Endometrial microvascular endothelial cells (primary cell): ENCODE results near the gene CLIP2. TPM values are rescaled to one million over a fixed set of nuclear protein-coding genes. Genes with fewer than 3 reads are reported as not detected.

ENCODE experiments used
- in situ Hi-C: cut with HindIII; loops from 2 replicates; pipeline ENCODE4 v1.10.0; 2017; ENCODE audit warnings: low sequenced_read_pairs, low pct_unique_long_range_greater_than_20kb; ENCODE audit errors: inconsistent ontology term
- total RNA-seq: library from RNA; depleted of rRNA; stranded (reverse); fragments of >200 nt; gene quantifications from one replicate; pipeline ENCODE4 v1.2.3, GENCODE V29; 2015; ENCODE audit errors: inconsistent ontology term

The CLIP2 gene
- total RNA-seq, 1 donor from 2014 or later = 19.3 TPM

DNA sequence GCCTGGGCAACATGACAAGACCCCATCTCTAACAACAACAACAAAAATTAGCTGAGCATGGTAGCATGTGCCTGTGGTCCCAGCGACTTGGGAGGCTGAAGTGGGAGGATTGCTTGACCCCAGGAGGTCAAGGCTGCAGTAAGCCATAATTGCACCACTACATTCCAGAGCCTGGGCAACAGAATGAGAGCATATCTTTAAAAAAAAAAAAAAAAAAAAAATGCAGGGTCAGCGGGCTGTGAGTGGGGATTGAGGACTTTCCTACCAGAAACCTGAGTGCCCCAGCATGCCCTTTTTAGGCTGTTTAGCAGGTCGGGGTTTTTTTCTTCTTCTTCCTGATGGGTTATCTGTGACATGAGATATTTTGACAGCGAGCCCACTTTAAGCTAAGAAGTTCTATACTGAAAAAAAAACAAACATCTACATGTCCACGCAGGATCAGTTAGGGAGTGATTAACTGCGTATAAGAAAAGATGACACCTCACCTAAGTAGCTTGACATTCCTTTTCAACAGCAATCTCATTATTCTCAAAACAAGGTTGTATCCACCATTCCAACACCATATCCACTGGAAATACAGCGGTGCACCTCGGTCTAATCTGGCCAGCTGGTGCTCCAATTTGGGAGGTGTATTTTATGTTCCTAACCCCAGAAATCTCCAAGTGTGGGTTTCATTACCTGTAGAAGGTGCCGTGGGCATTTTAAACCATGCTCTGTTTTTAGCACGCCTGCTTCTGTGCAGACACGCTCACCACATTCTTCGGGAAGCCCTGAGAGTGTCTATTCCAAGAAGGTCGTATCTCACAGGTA lies 21.2 kb upstream of the CLIP2 start:
- in situ Hi-C loops = no loop called here

- in situ Hi-C loops = no loop called here
Measured at GRCh38 chr7:74269757-74270277, 19.4 kb upstream of the CLIP2 start.

DNA sequence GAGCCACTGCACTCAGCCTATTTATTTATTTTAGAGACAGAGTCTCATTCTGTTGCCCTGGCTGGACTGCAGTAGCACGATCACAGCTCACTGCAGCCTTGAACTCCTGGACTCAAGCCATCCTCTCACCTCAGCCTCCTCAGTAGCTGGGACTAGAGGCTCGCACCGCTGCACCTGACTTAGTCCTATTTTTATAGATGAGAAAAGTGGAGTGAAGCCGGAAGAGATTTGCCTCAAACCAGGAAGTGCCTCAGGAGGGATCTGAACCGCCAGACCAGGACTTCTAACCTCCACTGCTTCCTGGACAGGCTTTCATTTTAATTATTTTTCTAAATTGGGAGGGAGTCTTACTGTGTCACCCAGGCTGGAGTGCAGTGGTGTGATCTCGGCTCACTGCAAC lies 17.5 kb upstream of the CLIP2 start:
- in situ Hi-C loops = no loop called here

DNA sequence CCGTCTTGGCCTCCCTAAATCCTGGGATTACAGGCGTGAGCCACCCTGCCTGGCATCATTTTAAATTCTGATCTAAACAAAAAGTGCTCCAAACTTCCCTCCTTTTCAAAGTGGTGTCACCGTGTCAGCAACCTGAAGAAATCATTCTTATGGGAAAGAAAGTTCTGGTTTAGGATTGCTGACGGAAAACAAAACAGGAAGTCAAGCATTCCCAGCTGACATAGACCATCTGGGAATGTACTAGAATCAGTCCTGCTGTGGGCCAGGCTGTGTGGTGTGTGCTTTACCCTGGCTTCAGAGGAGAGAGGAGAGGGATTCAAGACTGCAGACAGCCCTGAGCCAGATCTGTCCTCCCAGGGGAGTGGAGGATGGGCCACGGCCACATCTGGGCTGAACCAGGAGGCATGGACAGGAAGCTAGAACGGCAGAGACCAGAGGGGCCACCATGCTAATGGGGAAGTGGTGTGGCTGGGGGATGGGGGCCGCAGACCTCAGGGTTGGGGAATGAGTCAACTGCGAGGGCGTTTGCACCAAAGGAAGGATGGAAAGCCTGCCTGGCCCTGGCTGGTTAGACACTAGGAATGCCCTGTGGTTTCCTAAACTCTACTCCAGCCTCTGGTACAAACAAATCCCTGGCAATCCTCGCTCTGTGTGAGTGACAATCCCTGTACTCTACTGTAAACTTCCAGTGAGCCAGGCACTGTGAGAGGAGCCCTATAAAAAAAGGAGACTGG lies 16.7 kb upstream of the CLIP2 start:
- in situ Hi-C loops = no loop called here

- in situ Hi-C loops = loop anchor here (25.0 kb wide), 1 partner anchor 88 kb away; no protein-coding TSS in a partner anchor
Measured at GRCh38 chr7:74275401-74275881, 13.8 kb upstream of the CLIP2 start.

DNA sequence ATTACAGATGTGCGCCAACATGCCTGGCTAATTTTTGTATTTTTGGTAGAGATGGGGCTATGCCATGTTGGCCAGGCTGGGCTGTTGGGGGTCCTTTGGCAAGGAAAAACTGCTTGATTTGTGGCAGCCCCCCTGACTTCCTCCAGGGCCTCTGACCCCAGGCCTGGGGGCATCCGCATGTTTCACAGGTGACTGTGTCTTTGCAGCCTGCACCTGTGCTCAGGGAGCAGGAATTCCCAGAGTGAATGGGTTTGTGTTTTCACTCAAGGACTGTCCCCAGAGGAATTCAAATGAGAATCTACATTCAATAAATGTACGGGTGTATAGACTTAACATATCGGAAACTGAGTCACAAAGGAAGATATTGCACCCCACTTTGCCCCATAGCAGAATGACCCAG lies 11.6 kb upstream of the CLIP2 start:
- in situ Hi-C loops = loop anchor here (25.0 kb wide), 1 partner anchor 90 kb away; no protein-coding TSS in a partner anchor

DNA sequence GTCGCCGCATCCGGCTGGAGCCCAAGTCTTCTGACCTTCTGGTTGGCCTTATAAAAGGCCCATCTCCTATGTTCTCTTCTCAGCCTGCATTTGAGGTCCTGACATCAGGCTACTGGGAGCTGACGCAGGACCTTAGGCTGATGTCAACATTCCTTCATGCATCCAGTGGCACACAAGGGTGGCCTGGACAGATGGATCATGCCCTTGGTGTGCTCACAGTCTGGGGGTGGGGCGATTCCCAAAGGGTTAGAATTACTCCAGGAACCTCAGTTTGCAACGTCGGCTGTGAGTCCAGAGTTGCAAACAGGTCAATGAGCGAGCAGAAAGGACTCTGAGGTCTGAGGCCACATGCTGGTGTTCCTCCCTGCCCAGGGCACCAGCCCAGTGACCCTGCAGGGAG lies 8.2 kb upstream of the CLIP2 start:
- in situ Hi-C loops = loop anchor here (25.0 kb wide), 1 partner anchor 94 kb away; no protein-coding TSS in a partner anchor

DNA sequence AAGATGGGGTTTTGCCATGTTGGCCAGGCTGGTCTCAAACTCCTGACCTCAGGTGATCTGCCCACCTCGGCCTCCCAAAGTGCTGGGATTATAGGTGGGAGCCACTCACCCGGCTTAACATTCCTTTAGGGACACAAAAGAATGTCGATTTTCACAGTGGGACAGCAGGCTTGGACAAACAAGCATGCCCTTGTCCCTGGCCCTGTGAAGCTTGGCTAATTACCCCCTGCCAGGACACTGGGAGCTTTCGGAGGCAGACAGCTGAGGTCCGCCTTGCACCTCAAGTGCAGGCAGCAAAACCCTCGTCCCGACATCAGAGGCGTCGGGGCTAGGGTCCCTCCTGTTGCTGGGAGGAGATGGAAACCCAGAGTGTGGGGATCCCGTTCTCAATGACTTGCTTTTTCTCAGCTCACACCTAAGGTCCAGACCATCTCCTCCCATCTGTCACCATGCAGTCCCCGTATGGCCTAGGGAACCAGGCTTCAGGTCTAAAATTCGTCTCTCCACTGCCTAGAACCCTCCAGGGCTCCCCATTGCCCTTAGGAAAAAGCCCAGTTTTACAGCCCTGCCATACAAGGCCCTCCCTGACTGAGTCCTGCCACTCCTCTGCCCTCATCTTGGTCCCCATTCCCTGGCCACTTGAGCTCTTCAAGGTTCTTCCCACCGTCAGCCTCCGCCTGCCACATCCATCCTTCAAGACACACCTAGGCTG lies 6.3 kb upstream of the CLIP2 start:
- in situ Hi-C loops = loop anchor here (25.0 kb wide), 1 partner anchor 96 kb away; no protein-coding TSS in a partner anchor

DNA sequence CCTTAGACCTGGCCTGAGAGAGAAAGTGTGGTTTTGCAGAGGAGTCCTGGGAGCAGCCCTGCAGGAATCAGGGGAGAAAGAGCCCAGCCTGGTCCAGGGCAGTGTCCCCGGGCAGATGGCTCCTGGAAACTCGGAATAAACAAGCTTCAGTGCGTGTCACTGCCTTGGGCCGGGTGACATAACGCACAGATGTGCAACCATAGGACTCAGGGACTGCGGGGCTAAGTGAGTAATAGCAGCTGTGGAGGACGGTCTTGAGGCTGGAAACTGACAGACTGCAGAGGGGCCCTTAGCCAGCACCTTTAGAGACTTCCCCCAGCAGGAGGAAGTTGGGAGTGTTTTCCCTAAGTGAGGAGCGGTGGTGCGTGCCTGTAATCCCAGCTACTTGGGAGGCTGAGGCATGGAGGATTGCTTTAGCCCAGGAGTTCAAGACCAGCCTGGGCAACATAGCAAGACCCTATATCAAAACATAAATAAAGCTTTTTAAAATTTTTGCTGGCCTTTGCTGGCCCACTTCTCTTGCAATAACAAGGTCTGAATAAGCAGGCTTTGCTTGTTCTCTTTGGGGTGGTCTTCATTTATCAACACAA lies 5.3 kb upstream of the CLIP2 start:
- in situ Hi-C loops = loop anchor here (25.0 kb wide), 1 partner anchor 97 kb away; no protein-coding TSS in a partner anchor

- in situ Hi-C loops = loop anchor here (25.0 kb wide), 1 partner anchor 98 kb away; no protein-coding TSS in a partner anchor
Measured at GRCh38 chr7:74284781-74285259, 4.4 kb upstream of the CLIP2 start.

DNA sequence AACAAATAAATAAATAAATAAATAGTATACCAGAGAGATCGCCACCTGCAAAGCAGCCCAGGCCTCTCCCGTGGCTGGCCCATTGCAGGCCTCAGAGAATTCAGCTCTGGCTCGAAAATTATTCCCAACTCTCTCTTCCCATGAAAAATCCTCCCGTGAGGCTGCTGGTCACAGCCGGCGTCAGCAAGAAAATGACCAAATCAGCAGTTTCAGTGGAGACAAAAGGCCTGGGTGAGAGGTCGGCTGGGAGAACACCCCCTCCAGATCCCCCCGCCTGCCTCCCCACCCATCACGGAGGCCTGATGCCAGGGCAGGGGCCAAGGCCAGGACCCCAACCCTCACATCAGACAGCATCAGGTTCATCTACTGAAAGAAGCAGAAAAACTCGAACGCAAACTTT lies 3.1 kb upstream of the CLIP2 start:
- in situ Hi-C loops = loop anchor here (25.0 kb wide), 1 partner anchor 99 kb away; no protein-coding TSS in a partner anchor

- in situ Hi-C loops = loop anchor here (25.0 kb wide), 1 partner anchor 100 kb away; no protein-coding TSS in a partner anchor
Measured at GRCh38 chr7:74287303-74288033, 1.7 kb upstream of the CLIP2 start.

- in situ Hi-C loops = loop anchor here (25.0 kb wide), 1 partner anchor 101 kb away; no protein-coding TSS in a partner anchor
Measured at GRCh38 chr7:74288034-74288881, 949 bp upstream of the CLIP2 start.

DNA sequence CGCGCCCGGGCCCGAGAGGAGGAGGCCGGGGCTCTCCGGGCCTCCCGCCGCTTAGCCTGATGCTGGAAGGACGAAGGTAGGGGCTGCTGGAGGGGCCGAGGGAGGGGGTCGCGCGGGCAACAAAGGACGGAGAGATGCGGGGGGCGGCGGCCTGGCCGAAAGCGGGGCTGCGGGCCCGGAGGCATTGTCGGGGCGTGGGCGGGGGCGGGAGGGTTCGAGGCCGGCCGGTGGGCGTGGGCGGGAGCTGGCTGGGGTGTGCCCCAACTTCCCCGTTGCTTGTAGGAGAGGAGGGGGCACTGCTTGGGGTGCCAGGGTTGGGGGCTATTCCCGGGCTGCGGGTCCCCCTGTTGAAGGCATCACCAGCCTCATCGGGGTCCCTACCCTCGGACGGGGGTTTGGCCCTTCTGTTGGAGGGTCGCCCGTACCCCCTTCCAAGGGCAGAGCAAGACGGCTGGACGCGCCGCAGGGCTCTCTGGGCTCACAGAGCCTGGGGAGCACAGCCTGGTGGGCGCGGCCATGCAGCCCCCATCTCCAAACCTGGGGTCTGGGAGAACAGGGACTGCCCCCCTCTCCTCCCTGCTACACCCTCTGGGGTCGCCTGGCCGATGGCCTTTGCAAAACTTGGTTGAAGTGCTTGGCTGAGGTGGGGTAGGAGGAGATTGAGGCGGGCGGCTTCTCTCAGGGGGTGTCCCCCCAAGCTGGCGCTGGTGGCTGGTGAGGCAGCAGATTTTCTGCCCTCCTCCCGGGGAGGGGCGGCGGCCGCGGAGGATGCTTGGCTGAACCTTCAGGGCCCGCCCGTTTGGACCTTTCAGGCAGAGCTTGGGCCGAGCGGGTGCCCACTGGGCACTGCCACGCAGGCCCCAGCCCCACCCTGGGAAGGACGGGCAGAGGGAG lies 699 bp downstream of the CLIP2 start:
- in situ Hi-C loops = loop anchor here (25.0 kb wide), 1 partner anchor 103 kb away; no protein-coding TSS in a partner anchor

GRCh38 chr7:74290553-74290950 lies 1.3 kb downstream of the CLIP2 start:
- in situ Hi-C loops = loop anchor here (25.0 kb wide), 1 partner anchor 103 kb away; no protein-coding TSS in a partner anchor
